IPS DF 6.9 (cell line): Measurements from ENCODE around the gene TNS1.

ENCODE experiments used
- DNase-seq: peaks from one replicate; pipeline ENCODE4 v3.0.0-alpha.2; 2013; ENCODE audit warnings: low read depth, low spot score
- H3K27ac ChIP-seq: one replicate; pipeline ENCODE4 v1.5.1; 2013; ENCODE audit warnings: low read length, control low read depth
- H3K27me3 ChIP-seq: 2 replicates; pipeline ENCODE4 v1.6.1; 2013; ENCODE audit warnings: mild to moderate bottlenecking, low read length; ENCODE audit not compliant: control insufficient read depth, insufficient read depth
- H3K36me3 ChIP-seq: 2 replicates; pipeline ENCODE4 v1.6.1; 2013; ENCODE audit warnings: low read length; ENCODE audit not compliant: control insufficient read depth, insufficient read depth
- H3K4me1 ChIP-seq: 2 replicates; pipeline ENCODE4 v1.6.1; 2013; ENCODE audit warnings: low read length; ENCODE audit not compliant: control insufficient read depth, insufficient read depth
- H3K4me3 ChIP-seq: 2 replicates; pipeline ENCODE4 v1.5.1; 2013; ENCODE audit warnings: mild to moderate bottlenecking, low read length
- H3K9me3 ChIP-seq: 2 replicates; pipeline ENCODE4 v1.6.1; 2013; ENCODE audit warnings: low read length, inconsistent platforms; ENCODE audit not compliant: control insufficient read depth, insufficient read depth
- WGBS: extraction: QIAGEN DNeasy Blood & Tissue Kit; methylation state at CpG from one replicate; pipeline ENCODE4 v1.1.7; 2013; ENCODE audit warnings: mixed read lengths, missing lambda C conversion rate; ENCODE audit not compliant: insufficient read length, insufficient coverage; 5-methylcytosine and 5-hydroxymethylcytosine counted together

TNS1 gene

GRCh38 chr2:217798743-217799562 is 203.8 kb downstream of the TNS1 start:
- no peaks in the 10 kb centered on the region for H3K27me3 ChIP-seq
- WGBS, result no CpG with 5 or more reads among the region's 14 CpGs
- no peaks in the 10 kb centered on the region for H3K36me3 ChIP-seq
- H3K4me1 ChIP-seq, result no peaks in the 10 kb centered on the region
- H3K9me3 ChIP-seq, result no peaks in the 10 kb centered on the region
- DNase-seq, result no peak
- H3K4me3 ChIP-seq, result no peak overlapping the region
- no peak overlapping the region for H3K27ac ChIP-seq

- DNase-seq, result no peak
- no peak overlapping the region for H3K27ac ChIP-seq
- WGBS, result no CpG with 5 or more reads among the region's 7 CpGs
- H3K4me1 ChIP-seq, result no peaks in the 10 kb centered on the region
- no peaks in the 10 kb centered on the region for H3K27me3 ChIP-seq
- no peaks in the 10 kb centered on the region for H3K9me3 ChIP-seq
- no peak overlapping the region for H3K4me3 ChIP-seq
- no peaks in the 10 kb centered on the region for H3K36me3 ChIP-seq
These were observed 204.6 kb downstream of the TNS1 start for GRCh38 chr2:217798191-217798590.

GRCh38 chr2:217797661-217798069 is 205.1 kb downstream of the TNS1 start:
- WGBS, result no CpG with 5 or more reads among the region's 8 CpGs
- no peak for DNase-seq
- Histone ChIP-seq H3K36me3 (no peaks in the 10 kb centered on the region), H3K4me1 (no peaks in the 10 kb centered on the region), H3K4me3 (no peak overlapping the region), H3K27ac (no peak overlapping the region), H3K9me3 (no peaks in the 10 kb centered on the region), H3K27me3 (no peaks in the 10 kb centered on the region)

GRCh38 chr2:217797165-217797564 is 205.6 kb downstream of the TNS1 start:
- Histone ChIP-seq H3K36me3 (no peaks in the 10 kb centered on the region), H3K9me3 (no peaks in the 10 kb centered on the region), H3K4me1 (no peaks in the 10 kb centered on the region), H3K27ac (no peak overlapping the region), H3K4me3 (no peak overlapping the region), H3K27me3 (no peaks in the 10 kb centered on the region)
- no peak for DNase-seq
- WGBS, result no CpG with 5 or more reads among the region's 3 CpGs

GRCh38 chr2:217795706-217796465 is 206.9 kb downstream of the TNS1 start:
- Histone ChIP-seq H3K4me1 (no peaks in the 10 kb centered on the region), H3K27me3 (no peaks in the 10 kb centered on the region), H3K9me3 (no peaks in the 10 kb centered on the region), H3K27ac (no peak overlapping the region), H3K36me3 (no peaks in the 10 kb centered on the region), H3K4me3 (no peak overlapping the region)
- no peak for DNase-seq
- WGBS, result no CpG with 5 or more reads among the region's 11 CpGs

- Histone ChIP-seq H3K4me1 (no peaks in the 10 kb centered on the region), H3K27me3 (no peaks in the 10 kb centered on the region)
- WGBS, result no CpG with 5 or more reads among the region's 5 CpGs
These were observed 207.7 kb downstream of the TNS1 start for GRCh38 chr2:217795067-217795466.

GRCh38 chr2:217794133-217794986 is 208.4 kb downstream of the TNS1 start:
- H3K27me3 ChIP-seq, result no peaks in the 10 kb centered on the region
- no peak overlapping the region for H3K27ac ChIP-seq
- H3K4me1 ChIP-seq, result no peaks in the 10 kb centered on the region
- H3K36me3 ChIP-seq, result no peaks in the 10 kb centered on the region
- WGBS, result no CpG with 5 or more reads among the region's 13 CpGs
- no peaks in the 10 kb centered on the region for H3K9me3 ChIP-seq
- no peak for DNase-seq
- no peak overlapping the region for H3K4me3 ChIP-seq

More at GRCh38 chr2:217795067-217795466, 207.7 kb downstream of the TNS1 start:
- H3K36me3 ChIP-seq, result no peaks in the 10 kb centered on the region
- DNase-seq, result no peak
- H3K4me3 ChIP-seq, result no peak overlapping the region
- no peak overlapping the region for H3K27ac ChIP-seq
- H3K9me3 ChIP-seq, result no peaks in the 10 kb centered on the region

- no peaks in the 10 kb centered on the region for H3K36me3 ChIP-seq
- H3K4me1 ChIP-seq, result no peaks in the 10 kb centered on the region
- H3K27ac ChIP-seq, result no peak overlapping the region
- no peaks in the 10 kb centered on the region for H3K9me3 ChIP-seq
- no peaks in the 10 kb centered on the region for H3K27me3 ChIP-seq
- no peak overlapping the region for H3K4me3 ChIP-seq
- no peak for DNase-seq
- no CpG with 5 or more reads among the region's 8 CpGs for WGBS
These were observed 209.1 kb downstream of the TNS1 start for GRCh38 chr2:217793566-217794132.

GRCh38 chr2:217792626-217793527 is 209.9 kb downstream of the TNS1 start:
- Histone ChIP-seq H3K27ac (no peak overlapping the region), H3K27me3 (no peaks in the 10 kb centered on the region), H3K4me3 (no peak overlapping the region), H3K36me3 (no peaks in the 10 kb centered on the region), H3K9me3 (no peaks in the 10 kb centered on the region), H3K4me1 (no peaks in the 10 kb centered on the region)
- no peak for DNase-seq
- WGBS, result no CpG with 5 or more reads among the region's 5 CpGs
